NCI-H2227 treated with DMSO at 0.1 percent for 48 hours (cell line): ENCODE data around the gene ATCAY.
"Not testable (repeated sequence)": the region's sequence is repeated elsewhere in the genome, so short reads cannot be mapped to it uniquely, and the experiment has no call there.

Source experiments
- DNase-seq: peaks from one replicate; lab custom pipeline; 2025; lab: John Stamatoyannopoulos, UW

ATCAY gene

GRCh38 chr19:3949294-3949693 is 68.8 kb downstream of the ATCAY start:
- no peak for DNase-seq

- no peak for DNase-seq
These were observed 69.7 kb downstream of the ATCAY start for GRCh38 chr19:3949997-3950859.

GRCh38 chr19:3950871-3951861 is 70.7 kb downstream of the ATCAY start:
- DNase-seq: no peak

- DNase-seq: not testable (repeated sequence)
These were observed 72.3 kb downstream of the ATCAY start for GRCh38 chr19:3952755-3953276.

- DNase-seq: no peak
These were observed 73.6 kb downstream of the ATCAY start for GRCh38 chr19:3954107-3954506.

GRCh38 chr19:3955276-3955675 is 74.8 kb downstream of the ATCAY start:
- not testable (repeated sequence) for DNase-seq

- DNase-seq: no peak
These were observed 75.2 kb downstream of the ATCAY start for GRCh38 chr19:3955688-3956087.

- DNase-seq: no peak
These were observed 78.6 kb downstream of the ATCAY start for GRCh38 chr19:3958836-3959765.

GRCh38 chr19:3959766-3960131 is 79.3 kb downstream of the ATCAY start:
- DNase-seq: no peak

- DNase-seq: no peak
These were observed 80.5 kb downstream of the ATCAY start for GRCh38 chr19:3961007-3961406.

GRCh38 chr19:3963458-3964255 is 83.2 kb downstream of the ATCAY start:
- no peak for DNase-seq

GRCh38 chr19:3964256-3965194 is 84.0 kb downstream of the ATCAY start:
- DNase-seq: no peak

- DNase-seq: no peak
These were observed 85.8 kb downstream of the ATCAY start for GRCh38 chr19:3966051-3967017.

GRCh38 chr19:3967983-3968382 is 87.5 kb downstream of the ATCAY start:
- not testable (repeated sequence) for DNase-seq

GRCh38 chr19:3968556-3969434 is 88.3 kb downstream of the ATCAY start:
- peak; percentile 8 for DNase-seq

GRCh38 chr19:3969435-3970312 is 89.2 kb downstream of the ATCAY start:
- peak; percentile 19 for DNase-seq
